Measurements from ENCODE around the gene MPP4. TPM values are rescaled to one million over a fixed set of nuclear protein-coding genes. Genes with fewer than 3 reads are reported as not detected.
A peak's percentile ranks its signal among the peaks of the same experiment; 100 is the strongest.
"Not testable (repeated sequence)": the region's sequence is repeated elsewhere in the genome, so short reads cannot be mapped to it uniquely, and the experiment has no call there.

Gene MPP4
- total and polyA plus RNA-seq, 9 of the 15 experiments (the other 6 are each of a cell fraction or from before 2014, with no cell fraction given) = 0.03 to 0.08 TPM; not detected in 7

DNA sequence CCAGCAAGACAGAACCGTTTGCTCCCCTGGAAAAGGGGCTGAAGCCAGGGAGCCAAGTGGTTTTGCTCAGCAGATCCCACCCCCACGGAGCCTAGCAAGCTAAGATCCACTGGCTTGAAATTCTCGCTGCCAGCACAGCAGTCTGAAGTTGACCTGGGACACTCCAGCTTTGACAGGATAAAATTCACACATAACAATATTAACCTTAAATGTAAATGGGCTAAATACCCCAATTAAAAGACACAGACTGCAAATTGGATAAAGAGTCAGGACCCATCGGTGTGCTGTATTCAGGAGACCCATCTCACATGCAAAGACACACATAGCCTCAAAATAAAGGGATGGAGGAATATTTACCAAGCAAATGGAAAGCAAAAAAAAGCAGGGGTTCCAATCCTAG is 27.2 kb downstream of the MPP4 start:
- intact Hi-C loops (cut with micrococcal nuclease); H3K27ac ChIP-seq (ENCODE audit: extremely low read depth, low read depth, low read length); H3K36me3 ChIP-seq (ENCODE audit: control insufficient read depth, insufficient read depth, low read length); H2AFZ ChIP-seq (ENCODE audit: low read depth, low read length); POLR2A ChIA-PET; CTCF ChIA-PET (ENCODE audit: low intra/inter-chr PET ratio); H3K9ac ChIP-seq (ENCODE audit: insufficient read depth in 1 of 2, low read depth in 2 of 2, low read length in 2 of 2); ATAC-seq; H3K4me2 ChIP-seq (ENCODE audit: insufficient read depth, low read length); H4K20me1 ChIP-seq (replicated peaks; ENCODE audit: control insufficient read depth, insufficient read depth, low read length); in situ Hi-C loops (cut with MboI); H3K9me3 ChIP-seq (replicated peaks; ENCODE audit: control insufficient read depth, insufficient read depth, low read depth, low read length); FAIRE-seq; H3K79me2 ChIP-seq (ENCODE audit: control insufficient read depth, insufficient read depth, low read length); H3K4me1 ChIP-seq (replicated peaks in 1 of 2; ENCODE audit: control insufficient read depth in 2 of 2, insufficient read depth in 2 of 2, low read length in 2 of 2); H3K4me3 ChIP-seq; H3K9me1 ChIP-seq (ENCODE audit: control insufficient read depth, insufficient read depth, low read length); DNase-seq (ENCODE audit: extremely low read depth in 1 of 4, low spot score in 3 of 4); BruUV-seq (replicated peaks): not testable (repeated sequence)
- WGBS (ENCODE audit: insufficient coverage, low coverage, missing lambda C conversion rate) = 0% methylated on average over 4 of the region's 4 CpGs
- TF ChIP-seq ZNF354B (CRISPR knock-in tag; IDR thresholded peaks at IDR 0.05) (peak; percentile 53; the same call in 1 of the 2 replicates), ZNF507 (tag; conservative IDR thresholded peaks at IDR 0.05) (peak; percentile 93)
- H3K27me3 ChIP-seq (ENCODE audit: control insufficient read depth in 2 of 2, insufficient read depth in 2 of 2, low read length in 2 of 2) = peaks cover 0 to 12% of the 10 kb centered on the region in 2 experiments; a peak in 1 of 5 replicates

- 13% methylated on average over 1 of the region's 1 CpG for WGBS (ENCODE audit: insufficient coverage, low coverage, missing lambda C conversion rate)
- ChIA-PET CTCF (ENCODE audit: low intra/inter-chr PET ratio) (no interaction called here), POLR2A (no interaction called here)
- Histone ChIP-seq H3K4me2 (ENCODE audit: insufficient read depth, low read length) (no peak overlapping the region), H3K9ac (ENCODE audit: insufficient read depth in 1 of 2, low read depth in 2 of 2, low read length in 2 of 2) (no peak overlapping the region), H3K27me3 (ENCODE audit: control insufficient read depth in 2 of 2, insufficient read depth in 2 of 2, low read length in 2 of 2) (peaks cover 0 to 9% of the 10 kb centered on the region in 2 experiments; a peak in 1 of 5 replicates), H4K20me1 (replicated peaks; ENCODE audit: control insufficient read depth, insufficient read depth, low read length) (no peaks in the 10 kb centered on the region), H3K9me1 (ENCODE audit: control insufficient read depth, insufficient read depth, low read length) (no peaks in the 10 kb centered on the region), H3K36me3 (ENCODE audit: control insufficient read depth, insufficient read depth, low read length) (no peaks in the 10 kb centered on the region), H3K79me2 (ENCODE audit: control insufficient read depth, insufficient read depth, low read length) (no peaks in the 10 kb centered on the region), H3K4me1 (replicated peaks in 1 of 2; ENCODE audit: control insufficient read depth in 2 of 2, insufficient read depth in 2 of 2, low read length in 2 of 2) (no peaks in the 10 kb centered on the region), H3K4me3 (no peak overlapping the region), H3K27ac (ENCODE audit: extremely low read depth, low read depth, low read length) (no peak overlapping the region), H2AFZ (ENCODE audit: low read depth, low read length) (no peak overlapping the region), H3K9me3 (replicated peaks; ENCODE audit: control insufficient read depth, insufficient read depth, low read depth, low read length) (no peaks in the 10 kb centered on the region)
- DNase-seq (ENCODE audit: extremely low read depth in 1 of 4, low spot score in 3 of 4) (no peak), FAIRE-seq (no peak), ATAC-seq (no peak)
- TF ChIP-seq NR2C1 (IDR thresholded peaks at IDR 0.05) = no peak
- no peak for TF ChIP-seq NR2C1 (tag; IDR thresholded peaks at IDR 0.05)
- peak; percentile 59 for TF ChIP-seq ZNF316 (IDR thresholded peaks at IDR 0.05)
- no peak for TF ChIP-seq SMARCA5 (IDR thresholded peaks at IDR 0.05)
- TF ChIP-seq C11orf30 (IDR thresholded peaks at IDR 0.05; ENCODE audit: low read depth) = peak; percentile 34; the same call in 1 of the 2 replicates
- no TSS peak for BruUV-seq (replicated peaks)
- in situ Hi-C loops (cut with MboI) = no loop called here
- intact Hi-C loops (cut with micrococcal nuclease) = no loop called here
Observed at GRCh38 chr2:201669865-201670264, 28.6 kb downstream of the MPP4 start.

Data from K562 (cell line).